GM19238 (cell line): ENCODE results near the gene PNPLA5.
"Not testable (repeated sequence)": the region's sequence is repeated elsewhere in the genome, so short reads cannot be mapped to it uniquely, and the experiment has no call there.

Source experiments
- DNase-seq: peaks from one replicate; pipeline ENCODE4 v3.0.0; 2011; ENCODE audit warnings: low spot score; ENCODE audit not compliant: insufficient read length

The PNPLA5 gene

GRCh38 chr22:43903033-43903432 lies 11.2 kb upstream of the PNPLA5 start:
- not testable (repeated sequence) for DNase-seq

GRCh38 chr22:43901976-43902643 lies 10.3 kb upstream of the PNPLA5 start:
- DNase-seq = no peak

- no peak for DNase-seq
Observed at GRCh38 chr22:43900206-43900605, 8.4 kb upstream of the PNPLA5 start.

GRCh38 chr22:43897751-43898261 lies 6.0 kb upstream of the PNPLA5 start:
- DNase-seq = no peak

GRCh38 chr22:43895986-43896645 lies 4.3 kb upstream of the PNPLA5 start:
- DNase-seq = no peak

GRCh38 chr22:43894122-43894521 lies 2.3 kb upstream of the PNPLA5 start:
- no peak for DNase-seq

GRCh38 chr22:43893266-43893665 lies 1.5 kb upstream of the PNPLA5 start:
- no peak for DNase-seq

GRCh38 chr22:43892183-43892894 lies 526 bp upstream of the PNPLA5 start:
- no peak for DNase-seq

- DNase-seq = no peak
Observed at GRCh38 chr22:43890901-43891331, 897 bp downstream of the PNPLA5 start.

GRCh38 chr22:43889860-43890253 lies 2.0 kb downstream of the PNPLA5 start:
- DNase-seq = no peak

GRCh38 chr22:43889201-43889859 lies 2.5 kb downstream of the PNPLA5 start:
- no peak for DNase-seq

GRCh38 chr22:43888740-43889139 lies 3.1 kb downstream of the PNPLA5 start:
- DNase-seq = no peak

GRCh38 chr22:43887391-43887790 lies 4.4 kb downstream of the PNPLA5 start:
- no peak for DNase-seq

GRCh38 chr22:43886231-43886630 lies 5.6 kb downstream of the PNPLA5 start:
- no peak for DNase-seq

- DNase-seq = no peak
Observed at GRCh38 chr22:43885786-43886185, 6.0 kb downstream of the PNPLA5 start.

- no peak for DNase-seq
Observed at GRCh38 chr22:43885319-43885671, 6.5 kb downstream of the PNPLA5 start.

GRCh38 chr22:43884600-43885318 lies 7.1 kb downstream of the PNPLA5 start:
- peak; percentile 77 for DNase-seq

GRCh38 chr22:43883719-43884415 lies 7.9 kb downstream of the PNPLA5 start:
- DNase-seq = no peak

GRCh38 chr22:43883012-43883661 lies 8.7 kb downstream of the PNPLA5 start:
- peak; percentile 60 for DNase-seq
